HEK293 (cell line): Measurements from ENCODE around the gene CENPP.
"Not testable (repeated sequence)": the region's sequence is repeated elsewhere in the genome, so short reads cannot be mapped to it uniquely, and the experiment has no call there.

Experiments used
- CTCF ChIA-PET: fragments of 350-600 bp; formaldehyde crosslinking; extraction: SDS; loops from one replicate; lab custom pipeline; 2021; ENCODE audit warnings: antibody characterized with exemption; lab: Yijun Ruan, JAX
- POLR2A ChIA-PET: fragments of 300-600 bp; formaldehyde crosslinking; extraction: SDS; loops from one replicate; lab custom pipeline; 2020; ENCODE audit warnings: antibody characterized with exemption, inconsistent platforms; lab: Yijun Ruan, JAX
- H3K27ac ChIP-seq: fragments of 200-500 bp; sonication (Bioruptor generic); 2 replicates; pipeline ENCODE4 v1.5.1; 2014; ENCODE audit warnings: low read depth, low read length, control low read depth, inconsistent platforms; ENCODE audit errors: extremely low read depth
- H3K36me3 ChIP-seq, 2 experiments: fragments of 200-500 bp in 1 of 2; sonication (Bioruptor generic) in 1 of 2; 1 replicate in 1 of 2; 2 replicates in 1 of 2; pipeline ENCODE4 v1.5.1; 2014 to 2017; ENCODE audit warnings: inconsistent platforms in 2 of 2, low read length in 2 of 2; ENCODE audit not compliant: control insufficient read depth in 2 of 2, insufficient read depth in 1 of 2
- H3K4me1 ChIP-seq: fragments of 200-500 bp; sonication (Bioruptor generic); 2 replicates; pipeline ENCODE4 v1.5.1; 2014; ENCODE audit warnings: mild to moderate bottlenecking, low read length, inconsistent platforms; ENCODE audit not compliant: control insufficient read depth, insufficient read depth
- H3K4me3 ChIP-seq: 2 replicates; pipeline ENCODE4 v1.5.1; 2011; ENCODE audit warnings: low read depth, mild to moderate bottlenecking, control low read depth, low read length, moderate library complexity
- H3K9me3 ChIP-seq: fragments of 200-500 bp; sonication (Bioruptor generic); 2 replicates; pipeline ENCODE4 v1.5.1; 2014; ENCODE audit warnings: low read depth, low read length, inconsistent platforms; ENCODE audit not compliant: control insufficient read depth, insufficient read depth
- ATF2 ChIP-seq: fragments of 450-650 bp; formaldehyde crosslinking; IDR thresholded peaks from 2 replicates; pipeline ENCODE4 v1.5.1; 2016; ENCODE audit warnings: missing biosample characterization, missing genetic modification characterization, low read depth
- GLI4 ChIP-seq: fragments of 450-650 bp; formaldehyde crosslinking; IDR thresholded peaks from 2 replicates; pipeline ENCODE4 v1.5.1; 2016; ENCODE audit warnings: missing biosample characterization, missing genetic modification characterization
- HOXC10 ChIP-seq: sonication (generic); formaldehyde crosslinking; IDR thresholded peaks from 2 replicates; pipeline ENCODE4 v1.8.1; 2023; ENCODE audit warnings: mild to moderate bottlenecking, missing genetic modification reagents
- PRDM2 ChIP-seq: fragments of 450-650 bp; formaldehyde crosslinking; IDR thresholded peaks from 2 replicates; pipeline ENCODE4 v1.5.1; 2016; ENCODE audit warnings: missing biosample characterization, missing genetic modification characterization, borderline replicate concordance
- PRDM4 ChIP-seq: fragments of 450-650 bp; formaldehyde crosslinking; IDR thresholded peaks from 2 replicates; pipeline ENCODE4 v1.5.1; 2017; ENCODE audit warnings: missing biosample characterization, missing genetic modification characterization
- SALL2 ChIP-seq: fragments of 450-650 bp; formaldehyde crosslinking; IDR thresholded peaks from 2 replicates; pipeline ENCODE4 v1.5.0; 2017; ENCODE audit warnings: missing biosample characterization, mild to moderate bottlenecking, missing genetic modification characterization, borderline replicate concordance
- SETDB1 ChIP-seq: IDR thresholded peaks from one replicate; pipeline ENCODE4 v1.6.1; 2017; ENCODE audit warnings: mild to moderate bottlenecking, low read length, moderate library complexity, mixed read lengths; ENCODE audit not compliant: insufficient read length
- ZEB2 ChIP-seq: fragments of 450-650 bp; formaldehyde crosslinking; IDR thresholded peaks from 2 replicates; pipeline ENCODE4 v1.5.1; 2016; ENCODE audit warnings: missing biosample characterization, missing genetic modification characterization
- ZFHX2 ChIP-seq: fragments of 450-650 bp; formaldehyde crosslinking; conservative IDR thresholded peaks from 2 replicates; pipeline ENCODE4 v1.5.1; 2016; ENCODE audit warnings: missing biosample characterization, missing genetic modification characterization
- ZNF19 ChIP-seq: fragments of 450-650 bp; formaldehyde crosslinking; IDR thresholded peaks from 2 replicates; pipeline ENCODE4; 2016; ENCODE audit warnings: missing biosample characterization, missing genetic modification characterization, low read depth
- ZNF302 ChIP-seq: fragments of 450-650 bp; formaldehyde crosslinking; IDR thresholded peaks from 2 replicates; pipeline ENCODE4 v1.5.1; 2016; ENCODE audit warnings: missing biosample characterization, missing genetic modification characterization, low read depth
- ZNF394 ChIP-seq: fragments of 450-650 bp; formaldehyde crosslinking; IDR thresholded peaks from 2 replicates; pipeline ENCODE4 v1.5.1; 2016; ENCODE audit warnings: missing biosample characterization, missing genetic modification characterization, mild to moderate bottlenecking, moderate library complexity, borderline replicate concordance
- ZNF398 ChIP-seq: fragments of 450-650 bp; formaldehyde crosslinking; IDR thresholded peaks from 2 replicates; pipeline ENCODE4 v1.5.1; 2017; ENCODE audit warnings: missing biosample characterization, missing genetic modification characterization
- ZNF488 ChIP-seq: fragments of 450-650 bp; formaldehyde crosslinking; IDR thresholded peaks from 2 replicates; pipeline ENCODE4 v1.5.1; 2016; ENCODE audit warnings: missing biosample characterization, missing genetic modification characterization
- ZNF510 ChIP-seq: fragments of 450-650 bp; formaldehyde crosslinking; IDR thresholded peaks from 2 replicates; pipeline ENCODE4 v1.5.1; 2018; ENCODE audit warnings: mild to moderate bottlenecking, missing genetic modification characterization, missing biosample characterization; ENCODE audit not compliant: insufficient replicate concordance
- ZNF544 ChIP-seq: fragments of 450-650 bp; formaldehyde crosslinking; IDR thresholded peaks from 2 replicates; pipeline ENCODE4 v1.5.0; 2017; ENCODE audit warnings: missing biosample characterization, missing genetic modification characterization
- ZNF623 ChIP-seq: fragments of 450-650 bp; formaldehyde crosslinking; IDR thresholded peaks from 2 replicates; pipeline ENCODE4 v1.5.1; 2016; ENCODE audit warnings: missing biosample characterization, missing genetic modification characterization
- ZNF658 ChIP-seq: fragments of 450-650 bp; formaldehyde crosslinking; IDR thresholded peaks from 2 replicates; pipeline ENCODE4; 2016; ENCODE audit warnings: missing biosample characterization, missing genetic modification characterization
- ZNF707 ChIP-seq: fragments of 450-650 bp; formaldehyde crosslinking; IDR thresholded peaks from 2 replicates; pipeline ENCODE4 v1.5.1; 2016; ENCODE audit warnings: missing biosample characterization, missing genetic modification characterization
- ZNF776 ChIP-seq: fragments of 450-650 bp; formaldehyde crosslinking; IDR thresholded peaks from 2 replicates; pipeline ENCODE4 v1.5.0; 2017; ENCODE audit warnings: missing biosample characterization, missing genetic modification characterization, borderline replicate concordance
- ZNF777 ChIP-seq: fragments of 450-650 bp; formaldehyde crosslinking; IDR thresholded peaks from 2 replicates; pipeline ENCODE4 v1.5.1; 2017; ENCODE audit warnings: missing biosample characterization, missing genetic modification characterization, borderline replicate concordance

CENPP gene

GRCh38 chr9:92411157-92411556 lies 85.4 kb downstream of the CENPP start:
- POLR2A ChIA-PET, H3K36me3 ChIP-seq, H3K4me3 ChIP-seq, H3K9me3 ChIP-seq, H3K27ac ChIP-seq: not testable (repeated sequence)
- CTCF ChIA-PET, result interaction anchor here (0.7 kb wide), 1 partner anchor 272 kb away, joined by 3 read pairs; no protein-coding TSS in a partner anchor
- TF ChIP-seq ATF2 (tag by site-specific recombination), result 0 out of 2 replicates have a peak, but pooled peaks have one; percentile 21
- peak; percentile 49 for TF ChIP-seq SETDB1
- TF ChIP-seq, all 188 proteins: peak for 2; not testable (repeated sequence) for 186
- not testable (repeated sequence) for H3K4me1 ChIP-seq

GRCh38 chr9:92414566-92414965 lies 88.8 kb downstream of the CENPP start:
- TF ChIP-seq ZNF19 (tag by site-specific recombination) (no peak), ZNF398 (tag by site-specific recombination) (no peak), ZNF302 (tag by site-specific recombination) (no peak), ZNF776 (tag by site-specific recombination) (no peak), ZNF623 (tag by site-specific recombination) (no peak), ZNF777 (tag by site-specific recombination) (no peak), GLI4 (no peak), ZNF394 (tag by site-specific recombination) (no peak), PRDM2 (tag by site-specific recombination) (no peak), HOXC10 (no peak), ZNF488 (no peak), SALL2 (tag by site-specific recombination) (no peak), ZFHX2 (tag by site-specific recombination) (no peak), ZNF544 (tag by site-specific recombination) (no peak), ZEB2 (tag by site-specific recombination) (no peak), PRDM4 (tag by site-specific recombination) (no peak), ZNF658 (tag by site-specific recombination) (no peak), ZNF707 (no peak), ZNF510 (tag by site-specific recombination) (no peak)
- no peak overlapping the region for H3K27ac ChIP-seq
- H3K36me3 ChIP-seq, result no peaks in the 10 kb centered on the region
- H3K4me1 ChIP-seq, result no peaks in the 10 kb centered on the region
- H3K4me3 ChIP-seq, result no peak overlapping the region
- ChIA-PET CTCF (no interaction called here), POLR2A (no interaction called here)
- no peaks in the 10 kb centered on the region for H3K9me3 ChIP-seq
